ENCODE data around the gene TSPO2.

Gene TSPO2

DNA sequence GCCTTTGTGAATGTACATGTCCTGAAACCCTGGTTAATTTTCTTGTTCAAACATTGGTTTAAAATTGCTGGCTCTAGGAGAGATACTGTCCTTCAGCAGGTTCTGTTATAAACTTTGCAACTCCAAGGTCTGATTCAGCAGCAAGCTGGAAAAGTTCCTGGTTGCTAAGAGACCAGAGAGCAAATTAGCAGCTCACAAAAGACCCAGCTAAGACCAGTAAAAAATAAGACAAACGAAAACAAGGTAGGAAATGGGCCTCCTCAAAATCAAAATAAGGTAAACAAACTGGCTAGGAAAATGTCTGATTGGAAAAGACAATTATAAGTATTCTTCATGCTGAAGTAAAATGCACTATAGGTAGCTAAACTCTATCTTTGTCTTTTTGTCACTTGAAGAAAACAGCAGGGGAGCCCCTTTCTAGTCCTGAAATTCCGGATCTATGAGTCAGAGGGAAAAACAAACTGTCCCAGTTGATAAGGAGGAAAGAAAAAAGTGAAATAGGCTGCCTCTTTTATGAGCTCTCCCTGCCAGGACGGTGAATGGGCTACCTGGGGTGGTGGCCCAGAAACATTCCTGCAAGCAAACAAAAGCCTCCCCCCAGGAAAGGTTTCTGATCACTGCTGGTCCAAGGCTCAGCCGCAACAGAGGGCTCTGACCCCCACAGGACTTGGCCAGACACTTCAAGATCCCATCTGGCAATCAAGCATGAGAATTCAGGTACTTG is 44.9 kb upstream of the TSPO2 start:
- no peak overlapping the region for H2AFZ ChIP-seq (ENCODE audit: low read depth, low read length)
- no peaks in the 10 kb centered on the region for H3K36me3 ChIP-seq (ENCODE audit: insufficient read depth, low read length)
- TF ChIP-seq EZH2 (IDR thresholded peaks at IDR 0.05; ENCODE audit: borderline replicate concordance, low read depth, low read length, severe bottlenecking): no peak
- TF ChIP-seq, protein P1, sequence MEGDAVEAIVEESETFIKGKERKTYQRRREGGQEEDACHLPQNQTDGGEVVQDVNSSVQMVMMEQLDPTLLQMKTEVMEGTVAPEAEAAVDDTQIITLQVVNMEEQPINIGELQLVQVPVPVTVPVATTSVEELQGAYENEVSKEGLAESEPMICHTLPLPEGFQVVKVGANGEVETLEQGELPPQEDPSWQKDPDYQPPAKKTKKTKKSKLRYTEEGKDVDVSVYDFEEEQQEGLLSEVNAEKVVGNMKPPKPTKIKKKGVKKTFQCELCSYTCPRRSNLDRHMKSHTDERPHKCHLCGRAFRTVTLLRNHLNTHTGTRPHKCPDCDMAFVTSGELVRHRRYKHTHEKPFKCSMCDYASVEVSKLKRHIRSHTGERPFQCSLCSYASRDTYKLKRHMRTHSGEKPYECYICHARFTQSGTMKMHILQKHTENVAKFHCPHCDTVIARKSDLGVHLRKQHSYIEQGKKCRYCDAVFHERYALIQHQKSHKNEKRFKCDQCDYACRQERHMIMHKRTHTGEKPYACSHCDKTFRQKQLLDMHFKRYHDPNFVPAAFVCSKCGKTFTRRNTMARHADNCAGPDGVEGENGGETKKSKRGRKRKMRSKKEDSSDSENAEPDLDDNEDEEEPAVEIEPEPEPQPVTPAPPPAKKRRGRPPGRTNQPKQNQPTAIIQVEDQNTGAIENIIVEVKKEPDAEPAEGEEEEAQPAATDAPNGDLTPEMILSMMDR (IDR thresholded peaks at IDR 0.05; ENCODE audit: borderline replicate concordance, extremely low read depth, low read length, poor library complexity, severe bottlenecking): no peak
- no peak overlapping the region for H3K9ac ChIP-seq (ENCODE audit: low read depth, low read length)
- H3K79me2 ChIP-seq (ENCODE audit: insufficient read depth, low read length): no peaks in the 10 kb centered on the region
- no peaks in the 10 kb centered on the region for H4K20me1 ChIP-seq (ENCODE audit: insufficient read depth, low read length)
- peaks cover 15% of the 10 kb centered on the region for H3K27me3 ChIP-seq (ENCODE audit: insufficient read depth, low read length, poor library complexity)
- no peak for ATAC-seq (ENCODE audit: insufficient read depth, low read depth)
- no peak overlapping the region for H3K27ac ChIP-seq (ENCODE audit: low read length)
- H3K4me2 ChIP-seq (ENCODE audit: insufficient read depth, low read length): no peak overlapping the region
- DNase-seq: no peak
- H3K9me3 ChIP-seq (ENCODE audit: insufficient read depth, low read length, severe bottlenecking): no peaks in the 10 kb centered on the region
- no peak overlapping the region for H3K4me3 ChIP-seq (ENCODE audit: low read depth in 1 of 2, low read length in 2 of 2)
- H3K4me1 ChIP-seq (ENCODE audit: insufficient read depth, low read length): no peaks in the 10 kb centered on the region

DNA sequence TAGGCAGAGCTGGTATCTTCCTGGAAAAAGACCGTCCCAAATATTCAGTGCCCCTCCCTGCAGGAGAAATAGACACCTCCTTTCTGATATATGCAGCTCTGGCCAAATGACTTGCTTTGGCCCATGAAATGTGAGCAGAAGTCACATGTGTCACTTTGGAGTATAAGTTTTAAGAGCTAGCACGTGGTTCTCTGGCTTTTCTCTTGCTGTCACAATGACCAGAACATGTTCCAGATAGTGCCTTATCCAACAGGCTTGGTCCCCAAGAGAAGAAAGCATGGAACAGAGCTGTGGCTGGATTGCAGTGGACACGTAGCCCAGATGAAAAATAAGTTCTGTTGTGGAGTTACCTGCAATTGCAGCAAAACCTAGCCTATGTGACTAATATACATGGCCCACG is 43.6 kb upstream of the TSPO2 start:
- no peaks in the 10 kb centered on the region for H4K20me1 ChIP-seq (ENCODE audit: insufficient read depth, low read length)
- no peak overlapping the region for H3K27ac ChIP-seq (ENCODE audit: low read length)
- H3K9me3 ChIP-seq (ENCODE audit: insufficient read depth, low read length, severe bottlenecking): no peaks in the 10 kb centered on the region
- H3K27me3 ChIP-seq (ENCODE audit: insufficient read depth, low read length, poor library complexity): peaks cover 18% of the 10 kb centered on the region
- TF ChIP-seq, protein P1 (IDR thresholded peaks at IDR 0.05; ENCODE audit: borderline replicate concordance, extremely low read depth, low read length, poor library complexity, severe bottlenecking): no peak
- TF ChIP-seq EZH2 (IDR thresholded peaks at IDR 0.05; ENCODE audit: borderline replicate concordance, low read depth, low read length, severe bottlenecking): no peak
- H3K36me3 ChIP-seq (ENCODE audit: insufficient read depth, low read length): no peaks in the 10 kb centered on the region
- no peaks in the 10 kb centered on the region for H3K79me2 ChIP-seq (ENCODE audit: insufficient read depth, low read length)
- ATAC-seq (ENCODE audit: insufficient read depth, low read depth): no peak
- H3K4me2 ChIP-seq (ENCODE audit: insufficient read depth, low read length): no peak overlapping the region
- DNase-seq: no peak
- no peak overlapping the region for H3K4me3 ChIP-seq (ENCODE audit: low read depth in 1 of 2, low read length in 2 of 2)
- no peak overlapping the region for H3K9ac ChIP-seq (ENCODE audit: low read depth, low read length)
- no peak overlapping the region for H2AFZ ChIP-seq (ENCODE audit: low read depth, low read length)
- H3K4me1 ChIP-seq (ENCODE audit: insufficient read depth, low read length): no peaks in the 10 kb centered on the region

- no peak for TF ChIP-seq EZH2 (IDR thresholded peaks at IDR 0.05; ENCODE audit: borderline replicate concordance, low read depth, low read length, severe bottlenecking)
- TF ChIP-seq, protein P1 (IDR thresholded peaks at IDR 0.05; ENCODE audit: borderline replicate concordance, extremely low read depth, low read length, poor library complexity, severe bottlenecking): peak; percentile 66
- H3K27me3 ChIP-seq (ENCODE audit: insufficient read depth, low read length, poor library complexity): peaks cover 15% of the 10 kb centered on the region
- no peaks in the 10 kb centered on the region for H3K4me1 ChIP-seq (ENCODE audit: insufficient read depth, low read length)
- H3K9me3 ChIP-seq (ENCODE audit: insufficient read depth, low read length, severe bottlenecking): no peaks in the 10 kb centered on the region
- ATAC-seq (ENCODE audit: insufficient read depth, low read depth) (peak; percentile 78), DNase-seq (peak; percentile 47)
- no peak overlapping the region for H3K9ac ChIP-seq (ENCODE audit: low read depth, low read length)
- no peak overlapping the region for H3K4me2 ChIP-seq (ENCODE audit: insufficient read depth, low read length)
- no peaks in the 10 kb centered on the region for H4K20me1 ChIP-seq (ENCODE audit: insufficient read depth, low read length)
- H3K27ac ChIP-seq (ENCODE audit: low read length): no peak overlapping the region
- no peaks in the 10 kb centered on the region for H3K36me3 ChIP-seq (ENCODE audit: insufficient read depth, low read length)
- H3K79me2 ChIP-seq (ENCODE audit: insufficient read depth, low read length): no peaks in the 10 kb centered on the region
- H3K4me3 ChIP-seq (ENCODE audit: low read depth in 1 of 2, low read length in 2 of 2): no peak overlapping the region
- no peak overlapping the region for H2AFZ ChIP-seq (ENCODE audit: low read depth, low read length)
Observed at GRCh38 chr6:40999569-40999968, 42.7 kb upstream of the TSPO2 start.
